Peyer's patch (tissue), 4 donors: ENCODE results near the gene MSANTD1. TPM values are rescaled to one million over a fixed set of nuclear protein-coding genes. Genes with fewer than 3 reads are reported as not detected.

Source experiments
- DNase-seq, 3 donors: peaks; one replicate each; pipeline ENCODE4 v3.0.0-alpha.2; 2017 to 2019
- H3K27ac ChIP-seq, 4 donors: fragments of 200-600 bp; sonication (generic); one replicate each; pipeline ENCODE4 v1.5.1; 2016 to 2019
- H3K27me3 ChIP-seq, 2 donors: fragments of 200-600 bp; sonication (generic); one replicate each; pipeline ENCODE4 v1.5.1; 2019
- H3K36me3 ChIP-seq, 3 donors: fragments of 200-600 bp; sonication (generic); one replicate each; pipeline ENCODE4 v1.5.1; 2016 to 2019
- H3K4me1 ChIP-seq, 4 donors: fragments of 200-600 bp; sonication (generic); one replicate each; pipeline ENCODE4 v1.5.1; 2016 to 2019
- H3K4me3 ChIP-seq, 4 donors: fragments of 200-600 bp; sonication (generic); 1 replicate in 3 of 4; 2 replicates in 1 of 4; pipeline ENCODE4 v1.5.1; 2016 to 2019; ENCODE audit warnings: mild to moderate bottlenecking in 1 of 4
- H3K9me3 ChIP-seq, 4 donors: fragments of 200-600 bp; sonication (generic); one replicate each; pipeline ENCODE4 v1.5.1; 2016 to 2019; ENCODE audit warnings: mild to moderate bottlenecking in 1 of 4
- CTCF ChIP-seq, 6 experiments: fragments of 450-650 bp in 4 of 6; fragments of 200-600 bp in 2 of 6; sonication (generic) in 1 of 6; IDR thresholded peaks; one replicate each; pipeline ENCODE4 v1.5.1; 2017 to 2019; ENCODE audit warnings: antibody characterized with exemption in 6 of 6, mild to moderate bottlenecking in 3 of 6, moderate library complexity in 1 of 6
- POLR2A ChIP-seq, 2 donors: fragments of 450-650 bp; IDR thresholded peaks; one replicate each; pipeline ENCODE4 v1.5.1; 2017; ENCODE audit warnings: antibody characterized with exemption in 2 of 2, mild to moderate bottlenecking in 2 of 2, moderate library complexity in 2 of 2
- total RNA-seq, 4 donors: library from RNA; depleted of rRNA; stranded (reverse); fragments of >200 nt; gene quantifications; one replicate each; pipeline ENCODE4 v1.1.0, GENCODE V29; 2016

Gene MSANTD1
- total RNA-seq, 4 donors from 2014 or later, result 0.35 to 2.5 (median 1.5) TPM

- Histone ChIP-seq H3K36me3 (peaks cover 0 to 32% (median 0%) of the 10 kb centered on the region in 3 donors), H3K4me1 (no peaks in the 10 kb centered on the region), H3K4me3 (no peak overlapping the region), H3K27me3 (no peaks in the 10 kb centered on the region), H3K9me3 (no peaks in the 10 kb centered on the region), H3K27ac (no peak overlapping the region)
- no peak for DNase-seq
- TF ChIP-seq POLR2A (IDR thresholded peaks at IDR 0.05), result no peak
- TF ChIP-seq CTCF (IDR thresholded peaks at IDR 0.05), result no peak
These were observed 5.7 kb upstream of the MSANTD1 start for GRCh38 chr4:3243136-3243780.

- H3K9me3 ChIP-seq, result no peaks in the 10 kb centered on the region
- H3K36me3 ChIP-seq, result peaks cover 0 to 25% (median 0%) of the 10 kb centered on the region in 3 donors
- TF ChIP-seq POLR2A (IDR thresholded peaks at IDR 0.05), result no peak
- no peak for TF ChIP-seq CTCF (IDR thresholded peaks at IDR 0.05)
These were observed 5.0 kb upstream of the MSANTD1 start for GRCh38 chr4:3244002-3244401.

GRCh38 chr4:3244747-3245146, 4.2 kb upstream of the MSANTD1 start:
- no peaks in the 10 kb centered on the region for H3K27me3 ChIP-seq
- peaks cover 0 to 17% (median 0%) of the 10 kb centered on the region in 3 donors for H3K36me3 ChIP-seq
- no peaks in the 10 kb centered on the region for H3K4me1 ChIP-seq
- DNase-seq, result no peak
- H3K4me3 ChIP-seq, result no peak overlapping the region
- no peaks in the 10 kb centered on the region for H3K9me3 ChIP-seq
- no peak for TF ChIP-seq CTCF (IDR thresholded peaks at IDR 0.05)
- no peak for TF ChIP-seq POLR2A (IDR thresholded peaks at IDR 0.05)
- H3K27ac ChIP-seq, result no peak overlapping the region

More at GRCh38 chr4:3244002-3244401, 5.0 kb upstream of the MSANTD1 start:
- Histone ChIP-seq H3K27me3 (no peaks in the 10 kb centered on the region), H3K27ac (no peak overlapping the region), H3K4me1 (no peaks in the 10 kb centered on the region), H3K4me3 (no peak overlapping the region)
- no peak for DNase-seq

- no peaks in the 10 kb centered on the region for H3K27me3 ChIP-seq
- H3K27ac ChIP-seq, result no peak overlapping the region
- TF ChIP-seq CTCF (IDR thresholded peaks at IDR 0.05) (no peak), POLR2A (IDR thresholded peaks at IDR 0.05) (no peak)
- H3K4me3 ChIP-seq, result no peak overlapping the region
- no peaks in the 10 kb centered on the region for H3K9me3 ChIP-seq
- no peak for DNase-seq
- no peaks in the 10 kb centered on the region for H3K4me1 ChIP-seq
- H3K36me3 ChIP-seq, result peaks cover 0 to 8% (median 0%) of the 10 kb centered on the region in 3 donors
These were observed 3.3 kb upstream of the MSANTD1 start for GRCh38 chr4:3245676-3246075.

GRCh38 chr4:3246458-3247398, 2.2 kb upstream of the MSANTD1 start:
- TF ChIP-seq POLR2A (IDR thresholded peaks at IDR 0.05) (no peak), CTCF (IDR thresholded peaks at IDR 0.05) (no peak)
- no peak overlapping the region for H3K4me3 ChIP-seq
- DNase-seq, result no peak

More at GRCh38 chr4:3246458-3247398, 2.2 kb upstream of the MSANTD1 start:
- H3K9me3 ChIP-seq, result no peaks in the 10 kb centered on the region
- no peaks in the 10 kb centered on the region for H3K36me3 ChIP-seq
- H3K27me3 ChIP-seq, result no peaks in the 10 kb centered on the region
- no peak overlapping the region for H3K27ac ChIP-seq
- no peaks in the 10 kb centered on the region for H3K4me1 ChIP-seq
